HCT116 (cell line): ENCODE data around the gene RAB21. TPM values are rescaled to one million over a fixed set of nuclear protein-coding genes. Genes with fewer than 3 reads are reported as not detected.

Experiments
- ATAC-seq: fragments of 200-7000 bp; cut with Tn5 transposase; 2 replicates; pipeline ENCODE4 v1.9.1; 2020; ENCODE audit warnings: mild to moderate bottlenecking, moderate library complexity
- BruUV-seq: library from RNA; stranded (reverse); fragments of 400-500 nt; replicated peaks from 2 replicates; lab custom pipeline; 2021; lab: Mats Ljungman, UMichigan
- CTCF ChIA-PET: fragments of 300-600 bp; sonication (Branson Sonifier 250); formaldehyde crosslinking; loops from one replicate; lab custom pipeline; 2021; ENCODE audit warnings: antibody characterized with exemption; lab: Charles Lee
- POLR2A ChIA-PET: fragments of 300-600, 350-600 bp; sonication (Branson Sonifier 250); formaldehyde crosslinking; loops from one replicate; lab custom pipeline; 2021; ENCODE audit warnings: antibody characterized with exemption; lab: Charles Lee
- RAD21 ChIA-PET, 2 experiments: fragments of 300-600 bp; sonication (Branson Sonifier 250); formaldehyde crosslinking; loops; one replicate each; lab custom pipeline; 2023; ENCODE audit warnings: low total read pairs in 2 of 2; ENCODE audit not compliant: uncharacterized antibody in 2 of 2, unreplicated experiment in 2 of 2, low non-redundant PET in 1 of 2; lab: Charles Lee
- DNase-seq: peaks from one replicate; pipeline ENCODE4 v3.0.0-alpha.2; 2010; ENCODE audit warnings: low read depth, low spot score
- H2AFZ ChIP-seq: fragments of 200-600 bp; shearing (Covaris generic), sonication (generic); 2 replicates; pipeline ENCODE4 v1.6.1; 2017; ENCODE audit warnings: low read depth, mixed run types, mixed read lengths, antibody characterized with exemption, low read length; ENCODE audit not compliant: poor library complexity, severe bottlenecking
- H3K27ac ChIP-seq: 2 replicates; pipeline ENCODE4 v1.5.1; 2012; ENCODE audit warnings: low read depth, low read length
- H3K27me3 ChIP-seq: fragments of 200-600 bp; sonication (generic); 2 replicates; pipeline ENCODE4 v1.6.1; 2016; ENCODE audit warnings: mixed run types, low read length, mixed read lengths; ENCODE audit not compliant: insufficient read depth
- H3K36me3 ChIP-seq, 2 experiments: fragments of 200-500 bp in 1 of 2; fragments of 200-600 bp in 1 of 2; sonication (Bioruptor generic) in 1 of 2; sonication (generic) in 1 of 2; 2 replicates each; pipeline versions ENCODE4 v1.5.1 to v1.6.1; 2014 to 2016; ENCODE audit warnings: low read length in 2 of 2, inconsistent platforms in 1 of 2, mixed read lengths in 1 of 2, mixed run types in 1 of 2; ENCODE audit not compliant: insufficient read depth in 2 of 2, control insufficient read depth in 1 of 2
- H3K4me1 ChIP-seq, 2 experiments: fragments of 200-600 bp in 1 of 2; sonication (generic) in 1 of 2; 2 replicates each; pipeline versions ENCODE4 v1.5.1 to v1.6.1; 2012 to 2017; ENCODE audit warnings: low read length in 2 of 2, inconsistent platforms in 1 of 2, mild to moderate bottlenecking in 1 of 2, mixed read lengths in 1 of 2, mixed run types in 1 of 2, moderate library complexity in 1 of 2; ENCODE audit not compliant: insufficient read depth in 2 of 2, control insufficient read depth in 1 of 2
- H3K4me2 ChIP-seq: fragments of 200-600 bp; sonication (generic); 2 replicates; pipeline ENCODE4 v1.6.1; 2017; ENCODE audit warnings: mixed run types, low read length, mixed read lengths
- H3K4me3 ChIP-seq, 2 experiments: fragments of 200-600 bp in 1 of 2; sonication (generic) in 1 of 2; replicated peaks in 1 of 2; 2 replicates each; pipeline ENCODE4 v1.5.1; 2011 to 2016; ENCODE audit warnings: low read length in 2 of 2, control low read depth in 1 of 2, low read depth in 1 of 2, mild to moderate bottlenecking in 1 of 2, mixed read lengths in 1 of 2, mixed run types in 1 of 2
- H3K79me2 ChIP-seq: fragments of 200-600 bp; sonication (generic); 2 replicates; pipeline ENCODE4 v1.6.1; 2017; ENCODE audit warnings: mild to moderate bottlenecking, mixed run types, low read length, moderate library complexity, mixed read lengths; ENCODE audit not compliant: insufficient read depth
- H3K9ac ChIP-seq: fragments of 200-600 bp; sonication (generic); 2 replicates; pipeline ENCODE4 v1.6.1; 2016; ENCODE audit warnings: low read length, mixed read lengths
- H3K9me2 ChIP-seq: fragments of 200-600 bp; sonication (generic), shearing (Covaris generic); 2 replicates; pipeline ENCODE4 v1.6.1; 2017; ENCODE audit warnings: mixed run types, mild to moderate bottlenecking, moderate library complexity; ENCODE audit not compliant: insufficient read depth
- H3K9me3 ChIP-seq, 2 experiments: fragments of 200-500 bp in 1 of 2; fragments of 200-600 bp in 1 of 2; sonication (Bioruptor generic) in 1 of 2; sonication (generic) in 1 of 2; 2 replicates each; pipeline ENCODE4 v1.6.1; 2014 to 2017; ENCODE audit warnings: low read length in 2 of 2, mixed read lengths in 2 of 2, inconsistent platforms in 1 of 2, low read depth in 1 of 2, mild to moderate bottlenecking in 1 of 2, mixed run types in 1 of 2, moderate library complexity in 1 of 2; ENCODE audit not compliant: control insufficient read depth in 1 of 2, insufficient read depth in 1 of 2
- H4K20me1 ChIP-seq: fragments of 200-600 bp; sonication (generic), shearing (Covaris generic); 2 replicates; pipeline ENCODE4 v1.6.1; 2017; ENCODE audit warnings: mixed run types, mild to moderate bottlenecking, moderate library complexity; ENCODE audit not compliant: insufficient read depth
- EGR1 ChIP-seq: IDR thresholded peaks from 2 replicates; pipeline ENCODE4 v1.6.1; 2012; ENCODE audit warnings: low read depth
- EZH2 ChIP-seq: fragments of 200-600 bp; sonication (generic); IDR thresholded peaks from 2 replicates; pipeline ENCODE4 v1.6.1; 2017; ENCODE audit warnings: antibody characterized with exemption, mixed run types
- MAX ChIP-seq: IDR thresholded peaks from 2 replicates; pipeline ENCODE4 v1.6.1; 2012
- RAD21 ChIP-seq: IDR thresholded peaks from 2 replicates; pipeline ENCODE4 v1.6.1; 2012; ENCODE audit warnings: low read depth, mild to moderate bottlenecking
- REST ChIP-seq: IDR thresholded peaks from 2 replicates; pipeline ENCODE4 v1.6.1; 2012; ENCODE audit warnings: low read depth
- SIN3A ChIP-seq: IDR thresholded peaks from 2 replicates; pipeline ENCODE4 v1.6.1; 2012; ENCODE audit warnings: low read depth
- YY1 ChIP-seq: IDR thresholded peaks from 2 replicates; pipeline ENCODE4 v1.6.1; 2011; ENCODE audit warnings: low read length, low read depth, moderate library complexity, mild to moderate bottlenecking; ENCODE audit not compliant: insufficient replicate concordance; ENCODE audit errors: extremely low read depth
- ZNF274 ChIP-seq: fragments of 200-500 bp; sonication (Bioruptor generic); IDR thresholded peaks from 2 replicates; pipeline ENCODE4 v1.6.1; 2014; ENCODE audit warnings: mild to moderate bottlenecking, low read depth, low read length, inconsistent platforms
- intact Hi-C: fragments of 100-400 bp; cut with micrococcal nuclease; formaldehyde crosslinking; loops from 2 replicates; pipeline ENCODE4 v1.10.0; 2022
- total RNA-seq: library from RNA; stranded (reverse); gene quantifications from one replicate; pipeline ENCODE4 v1.2.1, GENCODE V29; 2021; ENCODE audit not compliant: unreplicated experiment
- TF ChIP-seq, protein P1 (sequence below), 3 experiments: fragments of 200-600 bp in 1 of 3; sonication (generic) in 1 of 3; IDR thresholded peaks in 2 of 3; conservative IDR thresholded peaks in 1 of 3; 2 replicates each; pipeline ENCODE4 v1.5.1; 2012 to 2017; ENCODE audit warnings: low read depth in 2 of 3, low read length in 2 of 3, antibody characterized with exemption in 1 of 3, borderline replicate concordance in 1 of 3, control low read depth in 1 of 3, mild to moderate bottlenecking in 1 of 3, mixed read lengths in 1 of 3, mixed run types in 1 of 3, moderate library complexity in 1 of 3; ENCODE audit not compliant: insufficient read depth in 1 of 3
- TF ChIP-seq, protein P2 (sequence below): IDR thresholded peaks from 2 replicates; pipeline ENCODE4 v1.6.1; 2012

RAB21 gene
- total RNA-seq, 1 experiment from 2014 or later: 57.1 TPM

DNA sequence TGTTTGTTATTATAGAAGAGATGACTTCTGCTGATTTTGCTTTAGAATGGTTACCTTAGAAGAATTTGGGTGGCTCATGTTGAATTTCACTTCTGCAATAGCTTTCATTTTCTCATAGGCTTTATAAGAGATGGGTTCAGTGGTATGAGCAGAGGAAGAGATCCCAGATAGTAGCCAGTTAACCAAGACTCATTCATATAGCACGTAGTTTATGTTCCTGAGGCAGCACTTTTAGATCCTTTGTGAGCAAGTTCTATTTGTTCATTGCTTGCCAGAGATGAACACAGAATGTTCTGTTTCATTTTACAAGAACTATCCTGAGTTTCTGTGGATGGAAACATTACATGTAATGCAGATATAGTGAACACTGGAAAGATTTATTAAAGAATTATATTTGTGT, 32.2 kb downstream of the RAB21 start:
- H3K9me3 ChIP-seq: no peaks in the 10 kb centered on the region
- ChIA-PET RAD21 (no interaction called here), POLR2A (no interaction called here), CTCF (no interaction called here)
- no peaks in the 10 kb centered on the region for H3K4me1 ChIP-seq
- BruUV-seq: no TSS peak
- H3K36me3 ChIP-seq: peaks cover 9 to 14% of the 10 kb centered on the region in 2 experiments; a peak in 3 of 4 replicates
- H3K27ac ChIP-seq: no peak overlapping the region
- DNase-seq (no peak), ATAC-seq (no peak)
- no peaks in the 10 kb centered on the region; the same call in 1 of the 2 replicates for H3K79me2 ChIP-seq
- TF ChIP-seq RAD21 (no peak), SIN3A (no peak), EZH2 (no peak), EGR1 (no peak), ZNF274 (no peak), MAX (no peak), YY1 (no peak), REST (no peak)
- TF ChIP-seq, protein P1, sequence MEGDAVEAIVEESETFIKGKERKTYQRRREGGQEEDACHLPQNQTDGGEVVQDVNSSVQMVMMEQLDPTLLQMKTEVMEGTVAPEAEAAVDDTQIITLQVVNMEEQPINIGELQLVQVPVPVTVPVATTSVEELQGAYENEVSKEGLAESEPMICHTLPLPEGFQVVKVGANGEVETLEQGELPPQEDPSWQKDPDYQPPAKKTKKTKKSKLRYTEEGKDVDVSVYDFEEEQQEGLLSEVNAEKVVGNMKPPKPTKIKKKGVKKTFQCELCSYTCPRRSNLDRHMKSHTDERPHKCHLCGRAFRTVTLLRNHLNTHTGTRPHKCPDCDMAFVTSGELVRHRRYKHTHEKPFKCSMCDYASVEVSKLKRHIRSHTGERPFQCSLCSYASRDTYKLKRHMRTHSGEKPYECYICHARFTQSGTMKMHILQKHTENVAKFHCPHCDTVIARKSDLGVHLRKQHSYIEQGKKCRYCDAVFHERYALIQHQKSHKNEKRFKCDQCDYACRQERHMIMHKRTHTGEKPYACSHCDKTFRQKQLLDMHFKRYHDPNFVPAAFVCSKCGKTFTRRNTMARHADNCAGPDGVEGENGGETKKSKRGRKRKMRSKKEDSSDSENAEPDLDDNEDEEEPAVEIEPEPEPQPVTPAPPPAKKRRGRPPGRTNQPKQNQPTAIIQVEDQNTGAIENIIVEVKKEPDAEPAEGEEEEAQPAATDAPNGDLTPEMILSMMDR (IDR thresholded peaks at IDR 0.05 in 2 of 3, conservative IDR thresholded peaks at IDR 0.05 in 1 of 3; ENCODE audit: borderline replicate concordance in 1 of 3, insufficient read depth in 1 of 3, low read depth in 2 of 3, low read length in 2 of 3): no peak
- TF ChIP-seq, protein P2, sequence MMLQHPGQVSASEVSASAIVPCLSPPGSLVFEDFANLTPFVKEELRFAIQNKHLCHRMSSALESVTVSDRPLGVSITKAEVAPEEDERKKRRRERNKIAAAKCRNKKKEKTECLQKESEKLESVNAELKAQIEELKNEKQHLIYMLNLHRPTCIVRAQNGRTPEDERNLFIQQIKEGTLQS: no peak
- H4K20me1 ChIP-seq: no peaks in the 10 kb centered on the region
- no peak overlapping the region for H3K4me3 ChIP-seq
- no peaks in the 10 kb centered on the region for H3K27me3 ChIP-seq
- no peak overlapping the region for H3K4me2 ChIP-seq
- intact Hi-C loops: no loop called here
- H2AFZ ChIP-seq: no peak overlapping the region
- no peak overlapping the region for H3K9ac ChIP-seq
- H3K9me2 ChIP-seq: no peaks in the 10 kb centered on the region
